Stimulated activated memory B cell treated with anti-CD40 and anti-IgM and Interleukin-4, amounts not matched to agents 10 μg/mL and 1 μg/mL and 100 μg/mL, for 72 hours (primary cell): Measurements from ENCODE around the gene SIGLEC12.
"Not testable (repeated sequence)": the region's sequence is repeated elsewhere in the genome, so short reads cannot be mapped to it uniquely, and the experiment has no call there.

Source experiments
- ATAC-seq: fragments of 150-1000 bp; cut with Tn5 transposase; 2 replicates; pipeline ENCODE4 v1.10.0; 2021
- H3K27ac Mint-ChIP-seq: one replicate; pipeline ENCODE4 v1.8.0; 2022; ENCODE audit warnings: mild to moderate bottlenecking, mixed read lengths
- H3K27me3 Mint-ChIP-seq: one replicate; pipeline ENCODE4 v1.8.0; 2022; ENCODE audit warnings: mixed read lengths
- H3K36me3 Mint-ChIP-seq: one replicate; pipeline ENCODE4 v1.8.0; 2022; ENCODE audit warnings: mixed read lengths
- H3K4me1 Mint-ChIP-seq: one replicate; pipeline ENCODE4 v1.8.0; 2022; ENCODE audit warnings: mixed read lengths
- H3K4me3 Mint-ChIP-seq: one replicate; pipeline ENCODE4 v1.8.0; 2022; ENCODE audit warnings: mild to moderate bottlenecking, moderate library complexity, mixed read lengths
- H3K9me3 Mint-ChIP-seq: one replicate; pipeline ENCODE4 v1.8.0; 2022; ENCODE audit warnings: mixed read lengths

SIGLEC12 gene

GRCh38 chr19:51460164-51460992 is 41.2 kb downstream of the SIGLEC12 start:
- Mint-ChIP-seq H3K4me1 (peaks cover 15% of the 10 kb centered on the region), H3K4me3 (peak overlapping the region; percentile 13), H3K27ac (no peak overlapping the region), H3K9me3 (no peaks in the 10 kb centered on the region), H3K27me3 (peaks cover 74% of the 10 kb centered on the region), H3K36me3 (no peaks in the 10 kb centered on the region)
- no peak for ATAC-seq

GRCh38 chr19:51458899-51459505 is 42.6 kb downstream of the SIGLEC12 start:
- ATAC-seq = no peak
- Mint-ChIP-seq H3K9me3 (no peaks in the 10 kb centered on the region), H3K27me3 (peaks cover 74% of the 10 kb centered on the region), H3K27ac (no peak overlapping the region), H3K36me3 (no peaks in the 10 kb centered on the region), H3K4me3 (no peak overlapping the region), H3K4me1 (peaks cover 15% of the 10 kb centered on the region)

GRCh38 chr19:51458051-51458645 is 43.5 kb downstream of the SIGLEC12 start, which contains the start of gene SIGLEC8:
Gene SIGLEC8, minus strand, starts transcription at chr19:51458454. Its CDS starts 67 bp downstream, at chr19:51458387.
- no peaks in the 10 kb centered on the region for H3K36me3 Mint-ChIP-seq
- no peaks in the 10 kb centered on the region for H3K9me3 Mint-ChIP-seq
- no peak within 1 kb of the TSS for H3K4me3 Mint-ChIP-seq
- peaks cover 15% of the 10 kb centered on the region for H3K4me1 Mint-ChIP-seq
- H3K27ac Mint-ChIP-seq = no peak within 1 kb of the TSS
- peaks cover 79% of the 10 kb centered on the region for H3K27me3 Mint-ChIP-seq
- no peak for ATAC-seq

- H3K4me1 Mint-ChIP-seq = peaks cover 15% of the 10 kb centered on the region
- no peak overlapping the region for H3K27ac Mint-ChIP-seq
- peaks cover 77% of the 10 kb centered on the region for H3K27me3 Mint-ChIP-seq
These were observed 44.1 kb downstream of the SIGLEC12 start for GRCh38 chr19:51457351-51458013.

GRCh38 chr19:51456541-51457290 is 44.9 kb downstream of the SIGLEC12 start:
- Mint-ChIP-seq H3K36me3 (no peaks in the 10 kb centered on the region), H3K27me3 (peaks cover 77% of the 10 kb centered on the region), H3K4me3 (no peak overlapping the region), H3K27ac (peak overlapping the region; percentile 12), H3K9me3 (no peaks in the 10 kb centered on the region), H3K4me1 (peaks cover 15% of the 10 kb centered on the region)
- ATAC-seq = no peak

More at GRCh38 chr19:51457351-51458013, 44.1 kb downstream of the SIGLEC12 start:
- Mint-ChIP-seq H3K36me3 (no peaks in the 10 kb centered on the region), H3K9me3 (no peaks in the 10 kb centered on the region), H3K4me3 (no peak overlapping the region)
- ATAC-seq = no peak

- Mint-ChIP-seq H3K4me1 (peaks cover 6% of the 10 kb centered on the region), H3K36me3 (no peaks in the 10 kb centered on the region), H3K9me3 (peaks cover 7% of the 10 kb centered on the region), H3K27me3 (peaks cover 67% of the 10 kb centered on the region), H3K27ac (no peak overlapping the region), H3K4me3 (no peak overlapping the region)
- ATAC-seq = no peak
These were observed 50.8 kb downstream of the SIGLEC12 start for GRCh38 chr19:51450730-51451307.

- H3K27me3 Mint-ChIP-seq = peaks cover 44% of the 10 kb centered on the region
- peaks cover 7% of the 10 kb centered on the region for H3K9me3 Mint-ChIP-seq
- peak overlapping the region; percentile 17 for H3K27ac Mint-ChIP-seq
- no peaks in the 10 kb centered on the region for H3K36me3 Mint-ChIP-seq
- no peak for ATAC-seq
- H3K4me3 Mint-ChIP-seq = peak overlapping the region; percentile 38
- H3K4me1 Mint-ChIP-seq = peaks cover 6% of the 10 kb centered on the region
These were observed 53.1 kb downstream of the SIGLEC12 start for GRCh38 chr19:51448411-51449016.

- Mint-ChIP-seq H3K36me3 (no peaks in the 10 kb centered on the region), H3K4me3 (no peak overlapping the region), H3K27ac (peak overlapping the region; percentile 17), H3K27me3 (peaks cover 40% of the 10 kb centered on the region), H3K4me1 (peaks cover 11% of the 10 kb centered on the region), H3K9me3 (peaks cover 7% of the 10 kb centered on the region)
- no peak for ATAC-seq
These were observed 53.6 kb downstream of the SIGLEC12 start for GRCh38 chr19:51448011-51448410.

- H3K4me1 Mint-ChIP-seq = peaks cover 16% of the 10 kb centered on the region
- not testable (repeated sequence) for H3K4me3 Mint-ChIP-seq, ATAC-seq, H3K36me3 Mint-ChIP-seq, H3K27ac Mint-ChIP-seq, H3K9me3 Mint-ChIP-seq
- H3K27me3 Mint-ChIP-seq = peaks cover 36% of the 10 kb centered on the region
These were observed 54.1 kb downstream of the SIGLEC12 start for GRCh38 chr19:51447510-51447909.

GRCh38 chr19:51441410-51442390 is 59.9 kb downstream of the SIGLEC12 start:
- peak; percentile 97 for ATAC-seq
- no peaks in the 10 kb centered on the region for H3K9me3 Mint-ChIP-seq
- H3K27ac Mint-ChIP-seq = peak overlapping the region; percentile 93
- no peaks in the 10 kb centered on the region for H3K36me3 Mint-ChIP-seq
- H3K4me3 Mint-ChIP-seq = peak overlapping the region; percentile 77
- peaks cover 45% of the 10 kb centered on the region for H3K4me1 Mint-ChIP-seq
- peaks cover 11% of the 10 kb centered on the region for H3K27me3 Mint-ChIP-seq
